ENCODE measurements around the gene OLFM2. TPM values are rescaled to one million over a fixed set of nuclear protein-coding genes. Genes with fewer than 3 reads are reported as not detected.

OLFM2 gene
- total and polyA plus RNA-seq, 2 experiments from 2014 or later, result 58.1 to 117 TPM

GRCh38 chr19:9877780-9878510 is 58.4 kb downstream of the OLFM2 start:
- no peaks in the 10 kb centered on the region; the same call in 2 of the 3 replicates for H3K9me3 Mint-ChIP-seq
- Histone ChIP-seq H3K79me2 (replicated peaks; ENCODE audit: insufficient read depth) (no peaks in the 10 kb centered on the region; the same call in none of the 2 replicates), H3K27me3 (ENCODE audit: insufficient read depth) (no peaks in the 10 kb centered on the region), H3K9me2 (ENCODE audit: insufficient read depth) (no peaks in the 10 kb centered on the region), H2AFZ (no peak overlapping the region), H3K36me3 (ENCODE audit: insufficient read depth) (no peaks in the 10 kb centered on the region), H3K4me1 (ENCODE audit: insufficient read depth) (0 out of 2 replicates have a peak, but pooled peaks cover 3% of the 10 kb centered on the region), H4K20me1 (replicated peaks; ENCODE audit: insufficient read depth) (peaks cover 18% of the 10 kb centered on the region), H3K27ac (ENCODE audit: low read depth) (no peak overlapping the region), H3K4me2 (no peak overlapping the region), H3F3A (replicated peaks; ENCODE audit: low read depth) (no peaks in the 10 kb centered on the region), H3K4me3 (no peak overlapping the region)
- H3K4me3 Mint-ChIP-seq, result no peak overlapping the region
- TF ChIP-seq EZH2phosphoT487 (IDR thresholded peaks at IDR 0.05; ENCODE audit: unreplicated experiment) (no peak), EZH2 (IDR thresholded peaks at IDR 0.05; ENCODE audit: low read depth, unreplicated experiment) (no peak), STAT1 (IDR thresholded peaks at IDR 0.05; ENCODE audit: unreplicated experiment) (no peak), ETS1 (IDR thresholded peaks at IDR 0.05) (no peak), NANOG (IDR thresholded peaks at IDR 0.05; ENCODE audit: borderline replicate concordance) (no peak), POLR2AphosphoS5 (IDR thresholded peaks at IDR 0.05; ENCODE audit: low read depth) (no peak)
- TF ChIP-seq, protein P1, sequence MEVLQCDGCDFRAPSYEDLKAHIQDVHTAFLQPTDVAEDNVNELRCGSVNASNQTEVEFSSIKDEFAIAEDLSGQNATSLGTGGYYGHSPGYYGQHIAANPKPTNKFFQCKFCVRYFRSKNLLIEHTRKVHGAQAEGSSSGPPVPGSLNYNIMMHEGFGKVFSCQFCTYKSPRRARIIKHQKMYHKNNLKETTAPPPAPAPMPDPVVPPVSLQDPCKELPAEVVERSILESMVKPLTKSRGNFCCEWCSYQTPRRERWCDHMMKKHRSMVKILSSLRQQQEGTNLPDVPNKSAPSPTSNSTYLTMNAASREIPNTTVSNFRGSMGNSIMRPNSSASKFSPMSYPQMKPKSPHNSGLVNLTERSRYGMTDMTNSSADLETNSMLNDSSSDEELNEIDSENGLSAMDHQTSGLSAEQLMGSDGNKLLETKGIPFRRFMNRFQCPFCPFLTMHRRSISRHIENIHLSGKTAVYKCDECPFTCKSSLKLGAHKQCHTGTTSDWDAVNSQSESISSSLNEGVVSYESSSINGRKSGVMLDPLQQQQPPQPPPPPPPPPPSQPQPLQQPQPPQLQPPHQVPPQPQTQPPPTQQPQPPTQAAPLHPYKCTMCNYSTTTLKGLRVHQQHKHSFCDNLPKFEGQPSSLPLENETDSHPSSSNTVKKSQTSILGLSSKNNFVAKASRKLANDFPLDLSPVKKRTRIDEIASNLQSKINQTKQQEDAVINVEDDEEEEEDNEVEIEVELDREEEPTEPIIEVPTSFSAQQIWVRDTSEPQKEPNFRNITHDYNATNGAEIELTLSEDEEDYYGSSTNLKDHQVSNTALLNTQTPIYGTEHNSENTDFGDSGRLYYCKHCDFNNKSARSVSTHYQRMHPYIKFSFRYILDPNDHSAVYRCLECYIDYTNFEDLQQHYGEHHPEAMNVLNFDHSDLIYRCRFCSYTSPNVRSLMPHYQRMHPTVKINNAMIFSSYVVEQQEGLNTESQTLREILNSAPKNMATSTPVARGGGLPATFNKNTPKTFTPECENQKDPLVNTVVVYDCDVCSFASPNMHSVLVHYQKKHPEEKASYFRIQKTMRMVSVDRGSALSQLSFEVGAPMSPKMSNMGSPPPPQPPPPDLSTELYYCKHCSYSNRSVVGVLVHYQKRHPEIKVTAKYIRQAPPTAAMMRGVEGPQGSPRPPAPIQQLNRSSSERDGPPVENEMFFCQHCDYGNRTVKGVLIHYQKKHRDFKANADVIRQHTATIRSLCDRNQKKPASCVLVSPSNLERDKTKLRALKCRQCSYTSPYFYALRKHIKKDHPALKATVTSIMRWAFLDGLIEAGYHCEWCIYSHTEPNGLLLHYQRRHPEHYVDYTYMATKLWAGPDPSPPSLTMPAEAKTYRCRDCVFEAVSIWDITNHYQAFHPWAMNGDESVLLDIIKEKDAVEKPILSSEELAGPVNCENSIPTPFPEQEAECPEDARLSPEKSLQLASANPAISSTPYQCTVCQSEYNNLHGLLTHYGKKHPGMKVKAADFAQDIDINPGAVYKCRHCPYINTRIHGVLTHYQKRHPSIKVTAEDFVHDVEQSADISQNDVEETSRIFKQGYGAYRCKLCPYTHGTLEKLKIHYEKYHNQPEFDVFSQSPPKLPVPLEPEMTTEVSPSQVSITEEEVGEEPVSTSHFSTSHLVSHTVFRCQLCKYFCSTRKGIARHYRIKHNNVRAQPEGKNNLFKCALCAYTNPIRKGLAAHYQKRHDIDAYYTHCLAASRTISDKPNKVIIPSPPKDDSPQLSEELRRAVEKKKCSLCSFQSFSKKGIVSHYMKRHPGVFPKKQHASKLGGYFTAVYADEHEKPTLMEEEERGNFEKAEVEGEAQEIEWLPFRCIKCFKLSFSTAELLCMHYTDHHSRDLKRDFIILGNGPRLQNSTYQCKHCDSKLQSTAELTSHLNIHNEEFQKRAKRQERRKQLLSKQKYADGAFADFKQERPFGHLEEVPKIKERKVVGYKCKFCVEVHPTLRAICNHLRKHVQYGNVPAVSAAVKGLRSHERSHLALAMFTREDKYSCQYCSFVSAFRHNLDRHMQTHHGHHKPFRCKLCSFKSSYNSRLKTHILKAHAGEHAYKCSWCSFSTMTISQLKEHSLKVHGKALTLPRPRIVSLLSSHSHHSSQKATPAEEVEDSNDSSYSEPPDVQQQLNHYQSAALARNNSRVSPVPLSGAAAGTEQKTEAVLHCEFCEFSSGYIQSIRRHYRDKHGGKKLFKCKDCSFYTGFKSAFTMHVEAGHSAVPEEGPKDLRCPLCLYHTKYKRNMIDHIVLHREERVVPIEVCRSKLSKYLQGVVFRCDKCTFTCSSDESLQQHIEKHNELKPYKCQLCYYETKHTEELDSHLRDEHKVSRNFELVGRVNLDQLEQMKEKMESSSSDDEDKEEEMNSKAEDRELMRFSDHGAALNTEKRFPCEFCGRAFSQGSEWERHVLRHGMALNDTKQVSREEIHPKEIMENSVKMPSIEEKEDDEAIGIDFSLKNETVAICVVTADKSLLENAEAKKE (CRISPR knock-in tag; IDR thresholded peaks at IDR 0.05), result no peak
- no peak overlapping the region for H3K27ac Mint-ChIP-seq
- no peak for DNase-seq (ENCODE audit: low spot score)
- ATAC-seq, result no peak
- peaks cover 5% of the 10 kb centered on the region; the same call in 2 of the 3 replicates for H3K4me1 Mint-ChIP-seq
- peaks cover 7% of the 10 kb centered on the region; the same call in 2 of the 3 replicates for H3K36me3 Mint-ChIP-seq (ENCODE audit: low read depth)
- H3K27me3 Mint-ChIP-seq (ENCODE audit: insufficient read depth, low read depth, poor library complexity), result no peaks in the 10 kb centered on the region
